NOMO-1 treated with dmso at 0.1 percent for 144 hours (cell line): ENCODE results near the gene ATE1.
"Not testable (repeated sequence)": the region's sequence is repeated elsewhere in the genome, so short reads cannot be mapped to it uniquely, and the experiment has no call there.

Experiments
- DNase-seq: peaks from one replicate; lab custom pipeline; 2025; ENCODE audit not compliant: unreplicated experiment; lab: John Stamatoyannopoulos, UW

Gene ATE1

DNA sequence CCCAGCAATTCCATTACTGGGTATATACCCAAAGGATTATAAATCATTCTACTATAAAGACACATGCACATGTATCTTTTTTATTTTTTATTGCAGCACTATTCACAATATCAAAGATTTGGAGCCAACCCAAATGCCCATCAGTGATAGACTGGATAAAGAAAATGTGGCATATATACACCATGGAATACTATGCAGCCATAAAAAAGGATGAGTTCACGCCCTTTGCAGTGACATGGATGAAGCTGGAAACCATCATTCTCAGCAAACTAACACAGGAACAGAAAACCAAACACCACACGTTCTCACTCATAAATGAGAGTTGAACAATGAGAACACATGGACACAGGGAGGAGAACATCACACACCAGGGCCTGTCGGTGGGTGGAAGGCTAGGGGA, 228.1 kb downstream of the ATE1 start:
- not testable (repeated sequence) for DNase-seq

DNA sequence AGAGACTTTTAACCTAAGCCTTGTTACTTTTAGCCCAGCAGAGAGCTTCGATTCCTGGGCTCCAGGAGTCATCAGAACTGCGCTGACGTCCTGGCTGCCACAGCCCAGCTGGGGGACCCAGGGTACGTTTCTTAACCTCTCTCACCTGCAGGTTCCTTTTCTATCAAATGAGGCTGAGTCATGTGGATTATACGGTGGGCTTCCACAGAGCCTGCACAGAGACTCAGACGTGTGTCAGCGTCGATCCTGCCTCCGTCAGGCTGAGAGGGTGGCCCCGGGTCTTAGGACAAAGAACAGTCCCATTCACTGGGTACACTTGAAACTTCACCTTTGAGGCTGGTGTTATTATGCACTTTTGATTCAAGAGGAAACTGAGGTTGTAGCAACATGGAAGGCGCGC, 228.9 kb downstream of the ATE1 start:
- no peak for DNase-seq

DNA sequence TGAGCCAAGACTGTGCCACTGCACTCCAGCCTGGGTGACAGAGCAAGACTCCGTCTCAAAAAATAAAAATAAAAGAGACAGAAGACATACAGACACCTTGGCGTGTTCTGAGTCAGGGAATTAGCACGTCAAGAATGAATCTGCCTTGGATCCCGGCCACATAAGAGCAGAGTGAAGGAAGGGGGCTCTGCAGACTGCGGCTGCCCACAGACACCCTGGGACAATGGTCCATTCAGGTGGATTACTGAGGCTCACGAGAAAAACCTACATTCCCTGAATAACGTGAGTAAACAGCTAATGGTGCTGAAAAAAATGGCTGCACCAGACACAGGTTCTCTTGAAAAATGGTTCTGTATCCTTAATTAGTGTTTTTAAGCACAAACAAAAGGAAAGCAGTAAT, 229.5 kb downstream of the ATE1 start:
- no peak for DNase-seq

DNA sequence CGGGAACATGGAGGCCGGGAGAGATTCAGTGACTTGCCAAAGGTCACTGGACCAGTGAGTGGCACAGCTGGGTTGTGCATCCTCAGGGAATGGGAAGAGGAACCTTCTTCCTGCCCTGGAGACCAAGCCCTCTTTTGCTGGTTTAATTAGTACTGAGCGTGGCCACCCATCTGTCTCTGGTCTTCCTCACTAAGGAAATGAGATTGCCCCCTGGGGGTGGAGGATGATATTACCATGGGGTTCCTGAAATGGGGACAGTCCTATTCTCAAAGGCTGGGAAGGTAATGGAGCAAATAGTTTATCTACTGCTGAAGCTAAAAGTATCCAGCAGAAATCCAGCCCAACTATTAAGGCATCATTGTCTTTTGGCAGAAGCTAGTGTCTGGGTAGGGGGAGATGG, 231.0 kb downstream of the ATE1 start:
- no peak for DNase-seq

DNA sequence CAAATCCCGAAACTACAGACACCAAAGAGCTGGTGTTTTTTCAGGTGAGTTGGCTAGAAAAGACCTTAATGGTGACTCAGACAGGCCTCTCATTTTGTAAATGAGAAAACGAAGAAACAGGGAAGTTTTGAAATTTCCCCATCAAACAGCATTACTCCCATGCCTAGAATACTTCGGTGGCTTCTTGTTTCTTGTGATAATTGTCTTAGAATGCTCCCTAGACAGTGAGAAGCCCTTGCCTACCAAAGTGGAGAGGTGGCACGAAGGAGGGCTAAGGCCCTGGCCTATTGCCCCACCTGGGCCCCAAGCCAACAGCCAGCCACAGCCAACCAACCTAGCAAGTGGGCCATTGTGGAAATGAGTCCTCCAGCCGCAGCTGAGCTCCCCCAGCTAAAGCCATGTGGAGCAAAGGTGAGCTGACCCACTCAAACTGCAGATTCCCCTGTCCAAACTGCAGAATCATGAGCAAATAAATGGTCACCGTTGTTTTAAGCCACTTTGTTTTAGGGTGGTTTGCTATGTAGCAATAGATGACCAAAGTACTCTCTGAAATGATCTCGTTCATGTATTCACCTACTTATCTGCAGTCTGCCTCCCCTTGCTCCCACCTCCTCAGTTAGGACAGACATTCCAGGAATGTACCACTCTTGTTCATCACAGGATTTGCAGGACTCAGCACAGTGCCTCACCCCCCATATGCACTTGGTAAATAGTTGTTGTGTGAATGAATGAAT, 231.9 kb downstream of the ATE1 start:
- DNase-seq, result no peak

DNA sequence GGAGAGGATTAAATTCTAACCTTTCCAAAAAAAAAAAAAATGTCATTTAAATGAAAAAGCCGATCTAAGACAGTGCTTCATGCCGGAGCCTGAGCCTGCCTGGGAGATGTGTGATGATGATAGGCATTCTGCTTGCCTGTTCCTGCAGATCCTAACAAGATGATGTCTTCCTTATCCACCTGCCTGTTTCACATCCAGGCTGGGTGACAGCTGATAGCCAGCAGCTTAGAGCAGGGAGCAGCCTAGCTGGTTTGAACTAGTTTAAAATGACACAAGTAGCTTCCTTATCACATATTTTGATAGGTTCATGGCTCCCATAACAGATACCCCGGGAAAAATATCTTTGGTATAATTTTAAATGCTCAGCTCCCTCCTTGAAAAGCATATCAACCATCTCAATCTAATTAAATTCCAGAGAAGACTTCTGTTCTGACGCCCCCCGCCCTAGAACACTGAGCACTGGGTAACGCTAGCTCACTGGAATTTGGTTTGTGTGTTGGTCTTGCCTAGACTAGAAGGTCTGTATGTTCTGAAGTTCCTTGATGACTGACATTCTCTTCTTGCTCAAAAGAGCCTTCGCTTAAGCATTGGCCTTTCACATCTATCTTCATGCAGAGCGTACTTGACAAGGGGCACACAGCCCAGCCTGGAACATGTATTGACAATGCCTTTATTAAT, 232.7 kb downstream of the ATE1 start:
- no peak for DNase-seq

DNA sequence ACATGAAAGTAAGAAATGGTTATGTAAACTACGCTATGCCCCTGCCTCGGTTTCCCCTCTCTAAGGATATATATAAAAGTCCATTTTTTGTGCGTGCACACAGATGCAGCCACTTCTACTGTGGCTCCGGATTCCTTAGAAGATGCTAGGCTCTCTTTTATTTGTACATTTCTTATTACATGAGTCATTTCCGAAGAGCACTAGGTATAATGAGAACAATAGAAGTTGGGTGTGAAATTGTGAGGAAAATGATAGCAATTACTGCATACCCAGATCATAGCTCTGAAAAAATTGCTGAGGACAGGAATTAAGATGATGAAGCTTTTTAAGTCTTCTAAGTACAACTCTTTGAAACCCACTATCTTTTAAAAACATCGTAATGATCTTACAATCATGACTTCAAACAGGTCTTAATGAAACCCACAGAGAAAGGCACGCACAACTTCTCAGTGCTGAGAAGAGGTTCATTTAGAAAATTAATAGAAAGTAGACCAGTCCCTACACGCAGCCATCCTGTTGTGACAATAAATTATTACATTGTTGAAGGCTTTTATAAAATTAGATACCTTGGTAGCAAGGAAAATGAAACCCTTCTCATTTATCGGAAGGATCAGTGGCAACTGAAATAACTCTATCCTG, 233.4 kb downstream of the ATE1 start:
- no peak for DNase-seq

DNA sequence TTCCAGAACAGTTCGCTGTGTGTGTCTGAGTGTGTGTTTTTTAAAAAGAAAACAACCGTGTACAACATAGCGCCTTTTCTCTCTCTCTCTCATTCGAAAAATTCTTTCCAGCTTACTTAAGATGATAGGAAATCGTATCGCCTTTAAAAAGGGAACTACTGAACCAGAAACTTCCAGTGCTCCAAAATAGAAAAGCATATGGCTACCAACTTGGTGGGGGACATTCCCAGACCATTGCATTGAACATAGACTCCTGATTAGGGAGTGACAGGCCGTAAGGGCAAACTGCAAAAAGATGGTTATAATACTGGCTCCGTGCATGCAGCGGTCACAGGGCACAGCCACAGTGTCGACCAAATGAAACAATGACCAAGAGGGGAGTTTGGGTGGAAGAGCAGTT, 235.2 kb downstream of the ATE1 start:
- DNase-seq, result no peak

DNA sequence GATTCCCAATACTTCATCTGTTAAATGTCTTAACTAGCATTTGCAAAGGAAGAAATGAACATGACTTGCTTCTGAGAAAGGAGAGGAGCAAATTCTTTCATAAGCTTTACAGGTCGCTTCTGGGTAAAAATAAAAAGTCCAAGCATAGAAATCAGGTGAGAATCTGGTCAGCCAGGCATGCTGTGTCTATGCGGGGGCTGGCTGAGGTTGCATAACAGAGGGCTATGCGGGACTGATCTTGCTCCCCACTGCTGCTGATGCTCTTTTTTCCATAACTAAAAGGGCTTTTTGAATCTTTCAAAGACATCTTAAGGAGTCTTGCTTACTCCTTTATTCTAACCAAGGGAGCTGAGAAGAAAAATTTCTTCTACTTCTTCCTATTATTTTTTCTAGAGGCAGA, 236.9 kb downstream of the ATE1 start:
- DNase-seq, result no peak
